ENCODE results near the gene NANOS2.
A peak's percentile ranks its signal among the peaks of the same experiment; 100 is the strongest.

Gene NANOS2

GRCh38 chr19:45885556-45886426 is 28.8 kb downstream of the NANOS2 start, which contains the start of gene IRF2BP1:
TSS of gene IRF2BP1 (minus strand) at chr19:45886141. CDS start at chr19:45885774, 367 bp downstream.
- WGBS (ENCODE audit: extremely low coverage, insufficient coverage, insufficient read length): no CpG with 5 or more reads among the region's 107 CpGs
- Histone ChIP-seq H3K23ac (ENCODE audit: low read length) (no peak within 1 kb of the TSS), H3K9me3 (ENCODE audit: insufficient read depth, low read depth, low read length) (peaks cover 5% of the 10 kb centered on the region), H4K8ac (ENCODE audit: low read depth, low read length) (peak within 1 kb of the TSS; percentile 88), H4K91ac (ENCODE audit: low read depth, low read length) (peak within 1 kb of the TSS; percentile 78), H3K79me2 (ENCODE audit: control insufficient read depth, insufficient read depth, low read length, poor library complexity) (peaks cover 3% of the 10 kb centered on the region), H3K36me3 (ENCODE audit: control insufficient read depth in 1 of 2, insufficient read depth in 2 of 2, low read length in 2 of 2) (peaks cover 18 to 21% of the 10 kb centered on the region in 2 experiments), H2BK12ac (ENCODE audit: low read length) (no peak within 1 kb of the TSS), H3K4me2 (ENCODE audit: low read length) (peak within 1 kb of the TSS; percentile 92), H2AFZ (ENCODE audit: insufficient read depth, low read length, poor library complexity) (peak within 1 kb of the TSS; percentile 47), H3K79me1 (ENCODE audit: low read length) (peaks cover 21% of the 10 kb centered on the region), H4K12ac (ENCODE audit: low read depth, low read length) (peak within 1 kb of the TSS; percentile 89), H2BK120ac (ENCODE audit: insufficient read depth, low read length, poor library complexity) (peak within 1 kb of the TSS; percentile 70), H3K18ac (ENCODE audit: low read length) (peak within 1 kb of the TSS; percentile 65), H3K4me3 (ENCODE audit: low read depth, low read length) (peak within 1 kb of the TSS; percentile 98), H3K4me1 (ENCODE audit: control insufficient read depth in 1 of 2, insufficient read depth in 2 of 2, low read length in 2 of 2) (peaks cover 15 to 21% of the 10 kb centered on the region in 2 experiments), H2AK5ac (ENCODE audit: low read length) (peak within 1 kb of the TSS; percentile 10), H3K14ac (ENCODE audit: low read length) (peak within 1 kb of the TSS; percentile 73), H3K27me3 (ENCODE audit: insufficient read depth, low read length) (no peaks in the 10 kb centered on the region), H3K9ac (ENCODE audit: low read length) (peak within 1 kb of the TSS; percentile 83), H3K27ac (ENCODE audit: low read depth, low read length) (peak within 1 kb of the TSS; percentile 80), H3K4ac (ENCODE audit: low read depth, low read length) (peak within 1 kb of the TSS; percentile 42), H2BK5ac (ENCODE audit: low read depth, low read length, poor library complexity) (peak within 1 kb of the TSS; percentile 67)
- peak; percentile 91 to 97 for DNase-seq

- Histone ChIP-seq H3K4ac (ENCODE audit: low read depth, low read length) (peak overlapping the region; percentile 41), H2AFZ (ENCODE audit: insufficient read depth, low read length, poor library complexity) (peak overlapping the region; percentile 35), H3K9me3 (ENCODE audit: insufficient read depth, low read depth, low read length) (peaks cover 5% of the 10 kb centered on the region), H3K79me1 (ENCODE audit: low read length) (peaks cover 21% of the 10 kb centered on the region), H4K91ac (ENCODE audit: low read depth, low read length) (peak overlapping the region; percentile 30), H4K12ac (ENCODE audit: low read depth, low read length) (no peak overlapping the region), H3K18ac (ENCODE audit: low read length) (peak overlapping the region; percentile 36), H3K79me2 (ENCODE audit: control insufficient read depth, insufficient read depth, low read length, poor library complexity) (peaks cover 3% of the 10 kb centered on the region), H3K14ac (ENCODE audit: low read length) (peak overlapping the region; percentile 21), H3K36me3 (ENCODE audit: control insufficient read depth in 1 of 2, insufficient read depth in 2 of 2, low read length in 2 of 2) (peaks cover 13 to 14% of the 10 kb centered on the region in 2 experiments), H3K27ac (ENCODE audit: low read depth, low read length) (peak overlapping the region; percentile 80), H2BK120ac (ENCODE audit: insufficient read depth, low read length, poor library complexity) (no peak overlapping the region), H4K8ac (ENCODE audit: low read depth, low read length) (no peak overlapping the region), H2BK5ac (ENCODE audit: low read depth, low read length, poor library complexity) (no peak overlapping the region), H3K27me3 (ENCODE audit: insufficient read depth, low read length) (no peaks in the 10 kb centered on the region), H2BK12ac (ENCODE audit: low read length) (no peak overlapping the region), H3K4me1 (ENCODE audit: control insufficient read depth in 1 of 2, insufficient read depth in 2 of 2, low read length in 2 of 2) (peaks cover 15 to 21% of the 10 kb centered on the region in 2 experiments), H3K23ac (ENCODE audit: low read length) (no peak overlapping the region), H3K4me2 (ENCODE audit: low read length) (peak overlapping the region; percentile 92), H3K4me3 (ENCODE audit: low read depth, low read length) (peak overlapping the region; percentile 98), H2AK5ac (ENCODE audit: low read length) (no peak overlapping the region), H3K9ac (ENCODE audit: low read length) (peak overlapping the region; percentile 83)
- no CpG with 5 or more reads among the region's 72 CpGs for WGBS (ENCODE audit: extremely low coverage, insufficient coverage, insufficient read length)
- peak in 1 of 2 donors; percentile 43 for DNase-seq
These were observed 29.7 kb downstream of the NANOS2 start for GRCh38 chr19:45884682-45885555.

- no peak overlapping the region for H3K14ac ChIP-seq (ENCODE audit: low read length)
- peak overlapping the region; percentile 35 for H2AFZ ChIP-seq (ENCODE audit: insufficient read depth, low read length, poor library complexity)
- H3K9me3 ChIP-seq (ENCODE audit: insufficient read depth, low read depth, low read length): peaks cover 5% of the 10 kb centered on the region
- H3K79me2 ChIP-seq (ENCODE audit: control insufficient read depth, insufficient read depth, low read length, poor library complexity): peaks cover 3% of the 10 kb centered on the region
- H2BK12ac ChIP-seq (ENCODE audit: low read length): no peak overlapping the region
- H3K27ac ChIP-seq (ENCODE audit: low read depth, low read length): no peak overlapping the region
- peak overlapping the region; percentile 11 for H3K4me2 ChIP-seq (ENCODE audit: low read length)
- H3K23ac ChIP-seq (ENCODE audit: low read length): no peak overlapping the region
- no peak overlapping the region for H4K91ac ChIP-seq (ENCODE audit: low read depth, low read length)
- peak overlapping the region; percentile 44 for H3K4ac ChIP-seq (ENCODE audit: low read depth, low read length)
- H3K4me3 ChIP-seq (ENCODE audit: low read depth, low read length): peak overlapping the region; percentile 54
- H2BK5ac ChIP-seq (ENCODE audit: low read depth, low read length, poor library complexity): no peak overlapping the region
- H3K18ac ChIP-seq (ENCODE audit: low read length): peak overlapping the region; percentile 39
- H4K8ac ChIP-seq (ENCODE audit: low read depth, low read length): no peak overlapping the region
- H3K4me1 ChIP-seq (ENCODE audit: control insufficient read depth in 1 of 2, insufficient read depth in 2 of 2, low read length in 2 of 2): peaks cover 15 to 21% of the 10 kb centered on the region in 2 experiments
- peaks cover 10 to 12% of the 10 kb centered on the region in 2 experiments for H3K36me3 ChIP-seq (ENCODE audit: control insufficient read depth in 1 of 2, insufficient read depth in 2 of 2, low read length in 2 of 2)
- H3K9ac ChIP-seq (ENCODE audit: low read length): no peak overlapping the region
- no peaks in the 10 kb centered on the region for H3K27me3 ChIP-seq (ENCODE audit: insufficient read depth, low read length)
- no peak overlapping the region for H4K12ac ChIP-seq (ENCODE audit: low read depth, low read length)
- H2BK120ac ChIP-seq (ENCODE audit: insufficient read depth, low read length, poor library complexity): no peak overlapping the region
- no CpG with 5 or more reads among the region's 57 CpGs for whole genome bisulfite sequencing (ENCODE audit: extremely low coverage, insufficient coverage, insufficient read length)
- no peak for DNase-seq
- H3K79me1 ChIP-seq (ENCODE audit: low read length): peaks cover 21% of the 10 kb centered on the region
- H2AK5ac ChIP-seq (ENCODE audit: low read length): no peak overlapping the region
These were observed 30.5 kb downstream of the NANOS2 start for GRCh38 chr19:45883881-45884681.

- WGBS (ENCODE audit: extremely low coverage, insufficient coverage, insufficient read length): no CpG with 5 or more reads among the region's 5 CpGs
- no peak overlapping the region for H4K12ac ChIP-seq (ENCODE audit: low read depth, low read length)
- no peak for DNase-seq
These were observed 31.0 kb downstream of the NANOS2 start for GRCh38 chr19:45883586-45883880.

More at GRCh38 chr19:45883586-45883880, 31.0 kb downstream of the NANOS2 start:
- no peak overlapping the region for H2AFZ ChIP-seq (ENCODE audit: insufficient read depth, low read length, poor library complexity)
- H4K91ac ChIP-seq (ENCODE audit: low read depth, low read length): no peak overlapping the region
- no peak overlapping the region for H3K4ac ChIP-seq (ENCODE audit: low read depth, low read length)
- H3K9me3 ChIP-seq (ENCODE audit: insufficient read depth, low read depth, low read length): peaks cover 5% of the 10 kb centered on the region
- H3K4me1 ChIP-seq (ENCODE audit: control insufficient read depth in 1 of 2, insufficient read depth in 2 of 2, low read length in 2 of 2): peaks cover 15 to 21% of the 10 kb centered on the region in 2 experiments
- no peaks in the 10 kb centered on the region for H3K27me3 ChIP-seq (ENCODE audit: insufficient read depth, low read length)
- H2BK120ac ChIP-seq (ENCODE audit: insufficient read depth, low read length, poor library complexity): no peak overlapping the region
- H3K36me3 ChIP-seq (ENCODE audit: control insufficient read depth in 1 of 2, insufficient read depth in 2 of 2, low read length in 2 of 2): peaks cover 9 to 12% of the 10 kb centered on the region in 2 experiments
- peak overlapping the region; percentile 11 for H3K4me2 ChIP-seq (ENCODE audit: low read length)
- H3K4me3 ChIP-seq (ENCODE audit: low read depth, low read length): no peak overlapping the region
- H3K23ac ChIP-seq (ENCODE audit: low read length): no peak overlapping the region
- H2BK5ac ChIP-seq (ENCODE audit: low read depth, low read length, poor library complexity): no peak overlapping the region
- H3K9ac ChIP-seq (ENCODE audit: low read length): no peak overlapping the region
- no peak overlapping the region for H3K14ac ChIP-seq (ENCODE audit: low read length)
- H3K79me2 ChIP-seq (ENCODE audit: control insufficient read depth, insufficient read depth, low read length, poor library complexity): peaks cover 3% of the 10 kb centered on the region
- H2BK12ac ChIP-seq (ENCODE audit: low read length): no peak overlapping the region
- H3K27ac ChIP-seq (ENCODE audit: low read depth, low read length): no peak overlapping the region
- no peak overlapping the region for H3K18ac ChIP-seq (ENCODE audit: low read length)
- H4K8ac ChIP-seq (ENCODE audit: low read depth, low read length): no peak overlapping the region
- H2AK5ac ChIP-seq (ENCODE audit: low read length): no peak overlapping the region
- H3K79me1 ChIP-seq (ENCODE audit: low read length): peaks cover 21% of the 10 kb centered on the region
